Right kidney (tissue), 1 donor: ENCODE data around the gene RANBP10.

Experiments
- DNase-seq: peaks from one replicate; pipeline ENCODE4 v3.0.0-alpha.2; 2016

RANBP10 gene

DNA sequence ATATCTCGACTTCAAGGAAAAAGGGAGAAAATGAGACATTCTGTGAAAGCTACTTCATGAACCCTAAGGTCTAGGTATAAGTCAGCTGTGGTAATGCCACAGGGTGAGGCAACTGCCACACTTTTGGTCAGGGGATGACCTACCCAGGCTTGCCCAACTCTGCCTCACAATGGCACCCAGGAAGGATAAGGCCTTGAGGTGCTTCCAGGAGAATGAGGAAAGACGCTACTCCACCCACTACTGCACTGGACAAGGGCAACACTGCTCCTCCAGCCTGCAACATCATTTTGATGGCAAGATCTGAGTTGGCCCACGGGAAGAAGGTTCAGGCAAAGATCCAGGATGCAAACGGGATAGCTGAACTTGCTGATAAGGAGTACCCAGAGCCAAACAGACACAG lies 65.2 kb downstream of the RANBP10 start:
- DNase-seq, result no peak

DNA sequence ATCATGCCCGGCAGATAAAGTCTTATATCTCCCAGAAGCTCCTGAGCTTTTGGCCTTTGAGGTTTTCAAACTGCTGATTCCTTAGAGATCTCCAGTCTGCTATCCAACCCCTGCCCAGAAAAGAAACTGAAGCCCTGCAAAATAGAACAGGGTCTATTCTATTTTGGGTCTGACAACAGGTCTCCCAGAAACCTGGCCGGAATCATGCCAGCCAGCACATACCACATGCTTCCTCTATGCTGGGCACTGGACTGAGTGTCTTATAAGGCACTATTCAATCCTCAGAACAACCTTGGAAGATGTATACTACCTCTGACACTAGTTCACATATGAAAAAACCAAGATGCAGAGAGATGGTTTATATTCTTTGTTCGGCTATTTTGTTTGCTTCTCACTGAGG lies 66.0 kb downstream of the RANBP10 start:
- DNase-seq, result no peak

DNA sequence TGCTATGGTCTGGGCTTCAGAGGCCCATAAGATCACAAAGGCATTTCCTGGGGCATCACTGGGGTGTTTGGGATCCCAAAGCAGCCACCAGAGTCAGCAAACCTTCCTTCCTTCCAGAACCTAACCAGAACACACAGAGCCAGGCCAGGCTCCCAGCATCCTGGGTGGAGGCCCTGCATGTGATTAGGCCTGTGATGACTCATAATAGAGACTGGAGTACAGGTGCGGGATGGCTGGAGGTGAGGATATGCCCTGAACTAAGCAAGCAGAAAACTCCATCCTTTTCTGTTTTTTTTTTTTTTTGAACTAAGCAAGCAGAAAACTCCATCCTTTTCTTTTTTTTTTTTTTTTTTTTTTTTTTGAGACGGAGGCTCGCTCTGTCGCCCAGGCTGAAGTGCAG lies 69.5 kb downstream of the RANBP10 start:
- no peak for DNase-seq

DNA sequence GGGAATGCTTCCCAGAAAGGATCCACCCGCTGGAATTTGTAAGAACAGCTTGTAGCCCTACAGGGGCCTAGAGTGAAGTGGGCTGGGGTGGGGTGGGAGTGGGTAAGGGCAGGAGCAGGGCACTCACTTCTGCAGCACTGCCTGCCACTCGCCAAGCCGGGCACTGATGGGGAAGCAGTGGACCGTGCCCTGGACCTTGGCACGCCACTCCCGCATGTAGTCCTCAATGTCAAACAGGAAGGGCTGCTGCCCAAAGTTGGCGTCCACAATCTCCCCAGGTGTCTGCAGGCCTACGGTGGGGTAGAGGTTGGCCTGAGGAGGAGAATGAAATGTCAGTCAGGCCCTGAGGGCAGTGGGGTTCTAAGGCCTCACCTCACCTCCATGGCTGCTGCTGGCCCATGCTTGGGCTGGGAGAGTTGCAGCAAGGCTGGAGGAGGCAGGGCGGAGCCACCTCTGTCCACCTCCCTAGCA lies 71.6 kb downstream of the RANBP10 start:
- no peak for DNase-seq

DNA sequence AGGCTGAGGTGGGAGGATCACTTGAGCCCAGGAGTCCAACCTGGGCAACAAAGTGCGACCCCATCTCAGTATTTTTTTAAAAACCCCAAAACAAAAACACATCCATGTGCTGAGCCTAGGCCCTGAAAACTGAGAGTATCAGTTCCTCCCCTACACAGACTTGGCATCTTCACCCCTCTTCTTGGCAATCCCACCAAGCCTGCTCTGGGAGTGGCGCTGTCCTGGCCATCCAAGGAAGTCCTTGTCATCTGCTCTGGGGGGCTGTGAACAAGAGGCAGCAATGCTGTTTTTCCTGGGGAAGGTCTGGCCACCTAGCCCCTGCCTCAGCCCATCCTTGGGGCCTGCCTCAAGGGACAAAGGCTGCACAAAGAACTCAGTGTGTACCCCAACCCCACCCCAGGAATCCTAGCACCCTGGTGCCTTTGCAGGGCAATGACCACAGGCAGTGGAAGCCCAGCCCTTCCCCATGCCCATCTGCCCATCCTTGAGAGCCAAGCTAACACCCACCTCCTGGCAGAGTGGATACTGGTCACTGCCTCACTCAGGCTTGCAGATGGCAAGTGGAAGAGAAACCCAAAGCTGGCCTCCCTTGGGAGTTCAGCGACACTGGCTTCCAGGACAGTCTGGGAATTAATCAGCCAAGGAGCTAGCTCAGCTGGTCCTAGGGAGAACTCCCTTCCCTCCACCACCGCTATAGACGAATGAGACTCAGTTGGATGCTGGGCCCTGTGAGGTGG lies 72.5 kb downstream of the RANBP10 start:
- no peak for DNase-seq

DNA sequence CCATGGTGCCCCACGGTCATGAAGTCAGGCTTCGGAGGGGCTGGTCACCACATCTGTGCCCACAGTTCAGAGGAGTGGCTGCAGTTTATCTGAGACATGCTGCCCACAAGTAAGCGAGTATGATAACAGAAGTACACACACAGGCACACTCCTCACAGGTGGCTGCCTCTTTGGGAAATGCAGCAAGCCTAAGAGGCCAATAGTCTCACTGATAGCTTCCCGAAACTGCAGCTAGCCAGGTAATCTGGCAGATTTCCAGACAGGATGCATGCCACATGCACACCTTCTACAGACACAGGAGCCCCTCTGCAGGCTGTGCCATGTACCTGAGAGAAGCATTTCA lies 74.6 kb downstream of the RANBP10 start:
- no peak for DNase-seq

DNA sequence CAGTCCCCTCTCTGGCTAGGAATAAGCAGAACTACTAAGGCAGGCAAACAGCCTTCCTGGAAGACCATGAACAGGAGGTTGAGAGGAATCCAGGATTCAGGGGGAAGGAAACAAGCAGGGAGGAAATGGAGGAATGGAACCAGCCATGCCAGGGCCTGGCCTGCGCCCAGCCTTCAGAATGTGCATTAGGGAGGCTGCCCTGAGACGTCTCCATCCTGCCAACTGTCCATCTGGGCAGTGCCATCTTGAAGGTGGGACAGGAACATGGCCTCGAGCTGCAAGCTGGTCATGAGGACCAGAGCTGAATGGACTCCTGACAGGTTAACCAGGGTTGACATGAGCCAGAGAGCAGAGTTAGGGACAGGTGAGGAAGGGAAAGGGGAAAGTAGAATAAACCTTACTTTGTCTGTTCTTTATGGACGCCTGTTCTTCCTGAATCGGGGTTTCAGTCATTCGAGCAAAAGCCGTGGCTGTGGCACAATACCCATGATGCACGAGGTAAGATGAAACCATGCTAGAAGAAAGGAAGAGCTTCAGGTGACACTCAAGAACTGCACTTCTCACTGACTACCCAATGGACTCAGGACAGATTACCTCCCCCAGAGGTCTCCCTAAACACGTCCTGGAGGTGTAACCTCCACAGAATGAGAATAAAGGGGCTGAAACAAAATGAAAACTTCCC lies 75.1 kb downstream of the RANBP10 start:
- no peak for DNase-seq

DNA sequence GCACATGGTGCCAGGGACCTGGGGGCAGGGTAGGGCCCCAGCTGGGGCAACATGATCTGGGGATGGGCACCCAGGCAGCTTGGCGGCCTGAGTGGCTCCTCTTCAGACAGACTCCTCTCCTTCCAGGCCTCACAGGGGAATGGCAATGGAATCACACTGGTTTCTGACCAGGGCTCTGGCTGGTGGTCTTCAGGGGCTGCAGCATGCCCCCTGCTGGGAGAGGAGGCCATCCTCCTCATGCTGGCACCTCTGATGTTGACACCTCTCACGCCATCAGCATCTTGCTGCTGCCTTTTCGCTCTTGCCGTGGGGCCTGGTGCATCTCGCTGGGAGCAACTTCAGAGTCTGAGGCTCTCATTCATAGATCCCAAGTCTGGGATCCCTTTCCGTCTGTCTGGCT lies 76.0 kb downstream of the RANBP10 start:
- no peak for DNase-seq

DNA sequence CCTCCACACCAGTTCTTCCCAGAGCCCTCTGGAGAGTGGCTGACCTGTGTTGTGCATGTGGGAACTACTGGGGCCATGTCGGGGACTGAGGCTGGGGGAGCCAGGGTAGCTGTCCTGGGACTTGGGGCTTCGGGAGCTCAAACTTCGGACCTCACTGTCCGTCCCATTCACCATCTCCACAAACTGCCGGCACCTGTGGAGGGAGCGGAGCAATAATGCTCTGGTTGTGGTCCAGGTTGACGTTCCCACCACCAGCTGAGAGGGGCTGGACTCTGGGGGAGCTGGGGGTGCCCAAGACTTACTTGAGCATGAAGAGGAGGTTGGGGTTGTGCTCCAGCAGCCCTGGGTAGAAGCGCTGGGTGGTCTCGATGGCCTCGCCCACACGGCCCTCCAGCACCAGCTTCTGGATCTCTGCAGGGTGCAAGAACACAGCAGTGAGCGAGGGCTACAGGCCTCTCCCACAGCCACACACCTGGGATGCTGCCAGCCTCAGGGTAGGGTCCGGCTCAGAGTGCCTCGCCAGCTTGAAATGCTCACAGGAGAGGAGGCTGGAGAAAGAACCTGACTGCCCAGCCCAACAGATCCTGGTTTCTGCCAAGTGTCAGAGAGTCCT lies 76.6 kb downstream of the RANBP10 start:
- no peak for DNase-seq

DNA sequence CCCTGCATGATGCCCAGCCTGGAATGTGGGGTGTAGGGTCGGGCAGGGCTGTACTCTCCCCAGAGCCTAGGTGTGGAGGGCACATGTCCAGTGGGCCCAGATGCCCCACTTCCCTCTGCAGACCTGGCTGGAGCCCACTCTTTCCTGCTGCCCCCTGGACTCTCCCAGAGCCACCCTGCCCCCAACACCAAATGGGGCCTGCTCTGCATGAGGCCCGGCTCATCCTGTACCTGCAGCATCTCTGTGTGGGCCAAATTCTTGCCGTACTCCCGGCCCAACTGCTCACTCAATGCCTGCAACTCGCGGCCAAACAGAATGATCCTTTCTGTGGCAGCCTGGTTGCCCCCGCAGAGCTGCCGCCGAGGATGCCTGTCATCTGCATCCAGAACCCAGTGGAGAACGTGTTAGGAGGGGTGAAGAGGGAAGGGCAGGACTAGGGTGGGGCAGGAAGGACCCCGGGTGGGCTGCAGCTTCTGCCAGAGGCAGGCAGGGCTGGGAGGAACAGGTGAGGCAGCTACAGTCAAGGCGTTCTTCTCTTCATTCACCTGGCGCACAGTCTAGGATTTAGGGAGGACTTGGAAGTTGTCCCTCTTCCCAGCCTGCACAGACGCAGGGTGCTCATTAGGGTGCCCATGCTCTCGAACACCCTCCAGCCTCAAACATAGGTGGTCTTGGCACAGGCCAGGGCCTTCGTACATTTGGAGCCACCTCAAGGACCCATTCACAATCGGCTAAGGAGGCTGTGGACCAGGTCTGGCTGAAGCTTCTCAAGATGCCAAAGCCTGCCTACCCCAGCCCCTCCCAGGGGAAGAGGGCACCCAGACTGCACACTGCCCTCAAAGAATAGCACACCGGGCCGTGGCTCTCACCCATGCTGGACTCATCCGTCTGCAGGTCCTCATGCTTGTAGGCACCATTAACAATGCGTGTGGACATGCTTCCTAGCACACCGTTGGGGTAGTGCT lies 78.6 kb downstream of the RANBP10 start:
- DNase-seq, result no peak

DNA sequence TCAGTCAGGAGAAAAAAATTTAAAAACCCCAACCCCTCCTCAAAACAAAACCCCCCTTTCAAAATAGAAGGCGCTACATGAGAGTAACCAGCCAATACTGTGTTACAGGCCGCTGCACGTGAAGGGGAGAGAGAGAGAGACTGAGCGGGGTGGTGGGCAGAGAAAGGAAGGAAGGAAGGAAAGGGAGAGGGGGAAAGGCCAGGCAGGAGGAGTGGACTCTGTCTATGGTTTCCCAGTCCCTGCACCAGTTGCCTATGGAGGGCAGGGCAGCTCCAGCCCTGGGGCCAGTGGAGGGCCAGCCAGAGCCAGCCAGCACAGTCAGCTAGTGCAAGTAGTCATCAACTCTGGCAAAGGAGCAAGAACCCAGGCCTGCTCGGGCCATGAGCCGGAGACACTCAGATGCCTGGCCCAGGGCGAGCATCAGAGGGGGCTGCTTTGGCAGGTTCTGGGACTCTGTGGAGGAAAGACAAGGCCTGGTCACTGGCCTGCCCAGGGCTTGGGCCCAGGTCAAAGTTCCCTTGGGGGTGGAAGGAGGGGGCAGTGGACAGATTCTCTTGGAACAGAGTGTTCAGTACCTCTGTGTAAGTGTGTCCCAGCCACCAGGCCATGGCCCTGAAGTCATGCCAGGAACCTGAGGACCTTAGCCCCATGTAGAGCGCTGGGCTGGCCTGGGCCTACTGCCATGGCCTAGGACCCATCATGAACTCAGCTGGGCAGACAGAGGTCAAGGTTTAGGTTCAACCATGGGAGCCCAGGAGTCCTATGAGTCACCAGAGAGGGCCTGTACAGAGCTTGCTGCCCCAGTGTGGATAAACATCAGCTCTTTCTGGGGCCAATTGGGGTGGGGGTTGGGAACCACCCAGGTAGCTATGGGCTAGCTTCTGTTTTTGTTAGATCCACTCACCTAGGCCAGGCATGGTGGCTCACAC lies 80.0 kb downstream of the RANBP10 start:
- DNase-seq, result no peak

DNA sequence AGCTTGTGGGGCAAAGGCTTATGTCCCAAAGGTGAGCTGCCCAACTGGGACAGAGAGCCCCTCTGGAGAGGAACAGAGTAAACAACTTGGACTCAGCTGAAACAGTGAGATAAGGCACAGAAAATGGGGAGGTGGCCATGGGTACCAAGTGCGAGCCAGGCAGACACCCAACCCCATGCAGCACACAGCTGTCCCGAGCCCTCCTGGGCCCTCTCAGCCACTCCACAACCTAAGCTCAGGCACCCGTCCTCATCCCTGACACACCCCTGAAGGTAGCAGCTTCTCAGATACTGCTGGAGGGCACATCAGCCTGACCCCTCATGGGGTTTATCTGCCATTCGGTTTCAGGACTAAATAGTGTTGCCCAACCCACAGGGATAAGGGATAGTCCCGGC lies 82.5 kb downstream of the RANBP10 start:
- no peak for DNase-seq

DNA sequence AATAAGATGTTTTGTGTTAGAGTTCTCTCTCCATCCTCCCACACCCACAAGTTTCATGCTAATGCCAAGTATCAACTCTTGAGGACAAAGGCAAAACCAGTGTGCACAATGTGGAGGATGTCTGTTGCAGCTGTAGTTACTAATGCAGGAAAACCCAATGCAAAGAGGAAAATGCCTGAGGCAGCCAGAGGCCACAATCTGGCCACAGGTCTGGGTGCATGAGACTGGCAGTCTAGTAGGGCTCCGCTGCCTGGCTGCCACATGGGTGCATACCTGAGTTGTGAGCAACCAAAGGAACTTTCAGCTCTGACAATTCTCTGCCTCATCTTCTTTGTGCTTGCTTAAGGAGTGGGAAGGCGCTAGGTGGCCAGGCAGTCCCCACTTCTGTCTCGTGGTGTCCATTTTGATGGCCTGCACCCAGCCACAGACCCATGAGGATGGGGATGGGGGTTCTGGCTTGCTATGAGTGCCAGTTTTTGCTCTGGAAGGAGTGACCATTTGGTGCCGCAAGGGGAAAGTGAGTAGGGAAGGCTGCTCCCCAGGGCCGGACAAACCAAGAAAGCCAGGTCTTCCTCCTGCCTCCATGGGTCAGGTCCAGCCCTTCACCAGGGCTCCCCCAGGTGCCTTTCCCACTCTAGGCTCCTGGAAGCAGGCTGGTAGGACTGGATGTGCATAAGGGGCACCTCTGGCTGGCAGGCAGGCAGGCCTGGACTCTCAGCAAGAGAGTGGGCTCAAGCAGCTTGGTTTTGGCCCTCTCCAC lies 83.0 kb downstream of the RANBP10 start:
- no peak for DNase-seq

DNA sequence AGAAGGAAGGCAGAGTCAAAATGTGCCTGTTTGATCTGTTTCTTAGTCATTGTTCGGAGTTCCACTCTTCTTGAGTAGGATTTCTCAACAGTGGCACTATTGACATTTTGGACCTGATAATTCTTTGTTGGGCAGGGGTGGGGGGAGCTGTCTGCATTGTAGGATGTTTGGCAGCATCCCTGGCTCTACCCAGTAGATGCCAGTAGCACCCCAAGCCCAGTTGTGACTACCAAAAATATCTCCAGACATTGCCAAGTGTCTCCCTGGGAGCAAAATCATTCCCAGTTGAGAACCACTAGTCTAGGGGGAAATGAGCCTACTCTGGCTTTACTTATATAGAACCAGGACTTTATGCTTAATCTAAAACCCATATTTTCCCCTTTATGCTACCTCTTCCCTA lies 86.1 kb downstream of the RANBP10 start:
- DNase-seq, result no peak

DNA sequence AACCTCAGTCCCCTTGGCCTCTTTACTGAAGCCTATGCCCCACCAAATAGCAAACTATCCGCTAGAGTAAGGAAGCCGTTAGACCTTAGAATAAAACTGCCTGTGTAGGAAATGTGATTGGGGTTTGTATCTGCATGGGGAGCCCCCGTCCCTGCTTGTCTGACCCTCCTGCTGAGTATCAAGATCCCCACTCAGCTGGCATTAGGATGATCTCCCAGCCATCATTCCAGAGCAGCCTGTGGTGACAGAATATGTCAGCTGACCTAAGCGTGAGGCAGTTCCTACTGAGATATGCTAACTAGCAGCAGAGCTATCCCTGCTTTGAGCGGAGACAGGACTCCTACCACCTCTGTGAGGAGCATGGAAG lies 86.6 kb downstream of the RANBP10 start:
- DNase-seq, result no peak

DNA sequence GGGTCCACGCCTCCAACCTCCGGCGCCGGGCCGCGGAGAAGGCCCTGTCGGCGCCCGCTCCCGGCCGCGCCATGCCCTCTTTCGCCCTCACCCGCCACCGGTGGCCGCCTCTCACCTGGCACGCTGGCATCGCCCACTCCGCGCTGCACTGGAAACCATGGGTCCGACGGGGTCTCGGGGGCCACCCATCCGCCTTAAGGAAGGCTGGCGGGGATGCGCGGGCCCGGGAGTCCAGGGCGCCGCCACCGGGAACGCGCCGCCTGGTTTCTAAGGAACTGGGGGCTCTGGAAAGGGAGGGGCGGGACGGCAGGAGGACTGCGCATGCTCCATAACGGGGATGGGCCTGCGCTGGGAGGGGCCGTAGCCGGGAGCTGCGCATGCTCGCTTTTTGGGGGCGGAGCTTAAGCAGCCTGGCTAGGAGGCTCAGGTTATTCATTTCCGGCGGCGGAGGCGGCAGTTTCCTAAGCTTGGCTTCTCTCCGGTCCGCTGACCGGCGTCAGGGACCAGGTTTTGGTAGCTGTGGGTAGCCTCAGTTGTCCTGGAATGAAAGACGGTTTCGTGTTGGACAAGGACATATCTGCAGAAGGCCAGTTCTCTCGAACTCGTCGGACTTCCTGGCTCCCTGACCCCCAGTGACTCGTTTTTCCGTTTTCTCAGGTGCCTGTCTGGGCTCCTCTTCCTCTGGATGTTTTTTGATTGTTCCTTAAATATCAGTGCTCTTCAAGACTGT lies 87.1 kb downstream of the RANBP10 start, which contains the start of gene GFOD2:
GFOD2 (minus strand) TSS at position 269 of the 730 bp plus-strand sequence. CDS start 33,601 bp downstream, outside the sequence.
- peak; percentile 95 for DNase-seq

DNA sequence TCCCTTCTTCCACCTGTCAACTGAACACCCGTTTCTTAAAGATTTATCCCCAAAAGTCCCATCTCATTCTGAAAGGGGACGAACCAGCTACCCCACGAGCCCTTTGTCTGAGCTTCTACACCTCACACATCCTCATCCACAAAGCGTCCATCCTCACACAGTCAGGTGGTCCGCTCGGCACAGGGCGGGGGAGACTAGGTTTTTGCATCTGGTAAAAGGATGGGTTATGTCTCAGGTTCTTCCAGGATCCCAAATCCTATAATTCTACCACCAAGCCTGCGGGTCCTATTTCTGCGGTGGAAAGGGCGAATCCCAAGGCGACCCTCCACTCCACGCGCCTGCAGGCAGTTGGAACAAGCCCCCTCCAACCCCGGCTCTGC lies 87.7 kb downstream of the RANBP10 start:
- DNase-seq, result no peak

DNA sequence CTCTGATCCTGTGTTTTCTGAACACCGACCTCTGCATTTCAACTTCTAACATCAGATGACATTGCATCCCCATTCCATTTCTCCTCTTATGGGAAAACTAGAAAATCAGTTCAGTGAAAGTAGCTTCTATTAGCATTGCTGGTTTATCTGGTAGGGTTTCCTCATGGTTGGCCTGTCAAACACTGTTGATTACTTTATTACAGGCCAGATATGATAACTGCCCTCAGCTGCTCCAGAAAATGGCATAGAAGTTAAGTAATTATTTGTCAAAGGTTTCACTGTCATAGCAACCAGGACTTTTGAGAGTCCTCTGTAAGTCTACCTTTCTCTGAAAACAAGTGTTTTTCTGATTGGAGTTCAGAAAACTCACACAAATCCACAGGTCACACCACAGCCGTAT lies 90.3 kb downstream of the RANBP10 start:
- DNase-seq, result no peak

DNA sequence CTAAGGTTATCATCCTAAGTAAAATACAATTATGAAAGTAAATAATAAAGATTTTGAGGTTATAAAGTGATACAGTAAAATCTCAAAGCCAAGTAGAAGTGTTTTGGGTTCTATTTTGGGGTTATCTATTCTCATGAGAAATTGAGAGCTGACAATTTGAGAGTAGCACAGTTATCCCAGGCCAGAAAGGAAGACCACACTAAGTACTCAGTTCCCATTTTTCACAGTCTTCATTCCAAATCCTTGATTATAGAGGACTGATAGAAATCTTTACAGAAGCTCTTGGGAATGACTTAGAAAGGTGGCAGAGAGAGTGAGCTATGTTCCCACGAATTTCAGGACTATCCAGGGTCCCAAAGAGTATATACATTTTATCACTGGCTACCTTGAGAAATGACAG lies 91.8 kb downstream of the RANBP10 start:
- no peak for DNase-seq
